CD4-positive, alpha-beta T cell (primary cell): ENCODE data around the gene RTRAF. TPM values are rescaled to one million over a fixed set of nuclear protein-coding genes. Genes with fewer than 3 reads are reported as not detected.

Source experiments
- ATAC-seq: fragments of 200-7000 bp; cut with Tn5 transposase; one replicate; pipeline ENCODE4 v1.10.0; 2022; ENCODE audit warnings: mild to moderate bottlenecking; ENCODE audit not compliant: poor library complexity
- CTCF ChIA-PET: fragments of 350-600 bp; sonication (Branson Sonifier 250); formaldehyde crosslinking; loops from one replicate; lab custom pipeline; 2021; ENCODE audit warnings: antibody characterized with exemption, inconsistent platforms; lab: Charles Lee
- POLR2A ChIA-PET: fragments of 350-600 bp; sonication (Branson Sonifier 250); formaldehyde crosslinking; loops from one replicate; lab custom pipeline; 2021; ENCODE audit warnings: antibody characterized with exemption, inconsistent platforms; lab: Charles Lee
- DNase-seq, 14 experiments: peaks; one replicate each; pipeline ENCODE4 v3.0.0-alpha.2; 2013 to 2020; ENCODE audit warnings: mixed read lengths in 2 of 14
- H3K27ac ChIP-seq, 2 donors: one replicate each; pipeline versions ENCODE4 v1.5.1 to v1.7.0; 2013; ENCODE audit warnings: low read length in 2 of 2, low read depth in 1 of 2, mild to moderate bottlenecking in 1 of 2
- H3K27me3 ChIP-seq, 2 experiments: 1 replicate in 1 of 2; 2 replicates in 1 of 2; pipeline versions ENCODE4 v1.6.1 to v1.7.0; 2013; ENCODE audit warnings: low read length in 2 of 2, control low read depth in 1 of 2, mild to moderate bottlenecking in 1 of 2, moderate library complexity in 1 of 2; ENCODE audit not compliant: insufficient read depth in 2 of 2, control insufficient read depth in 1 of 2
- H3K36me3 ChIP-seq: one replicate; pipeline ENCODE4 v1.6.1; 2013; ENCODE audit warnings: low read length, control low read depth; ENCODE audit not compliant: insufficient read depth
- H3K4me1 ChIP-seq: one replicate; pipeline ENCODE4 v1.6.1; 2013; ENCODE audit warnings: low read length, control low read depth; ENCODE audit not compliant: insufficient read depth
- H3K4me3 ChIP-seq: one replicate; pipeline ENCODE4 v1.5.1; 2013; ENCODE audit warnings: mild to moderate bottlenecking, low read length, moderate library complexity
- H3K9me3 ChIP-seq, 2 experiments: 1 replicate in 1 of 2; 2 replicates in 1 of 2; pipeline versions ENCODE4 v1.6.1 to v1.7.0; 2013; ENCODE audit warnings: low read length in 2 of 2, mild to moderate bottlenecking in 2 of 2, control low read depth in 1 of 2, moderate library complexity in 1 of 2; ENCODE audit not compliant: control insufficient read depth in 1 of 2, insufficient read depth in 1 of 2
- H3K27ac Mint-ChIP-seq: one replicate; pipeline ENCODE4 v1.8.0; 2020; ENCODE audit warnings: mixed read lengths
- H3K27me3 Mint-ChIP-seq: one replicate; pipeline ENCODE4 v1.8.0; 2021; ENCODE audit warnings: mixed read lengths
- H3K36me3 Mint-ChIP-seq: one replicate; pipeline ENCODE4 v1.8.0; 2021; ENCODE audit warnings: low read depth, mixed read lengths
- H3K4me1 Mint-ChIP-seq: one replicate; pipeline ENCODE4 v1.8.0; 2021; ENCODE audit warnings: low read depth, mixed read lengths
- H3K4me3 Mint-ChIP-seq: one replicate; pipeline ENCODE4 v1.8.0; 2020; ENCODE audit warnings: mild to moderate bottlenecking, mixed read lengths
- H3K9me3 Mint-ChIP-seq: one replicate; pipeline ENCODE4 v1.8.0; 2020; ENCODE audit warnings: mixed read lengths
- CTCF ChIP-seq: fragments of 200-600 bp; IDR thresholded peaks from one replicate; pipeline ENCODE4 v1.8.0; 2022; ENCODE audit warnings: antibody characterized with exemption, mild to moderate bottlenecking
- intact Hi-C, 2 experiments: fragments of 100-400 bp; cut with DNase I in 1 of 2; cut with micrococcal nuclease in 1 of 2; formaldehyde crosslinking; loops; one replicate each; pipeline versions ENCODE4 v1.15.1 to v1.9.0; 2023 to 2025; cut with DNase I, micrococcal nuclease
- total RNA-seq, 174 experiments: library from RNA in 2 of 174; stranded (reverse) in 2 of 174; gene quantifications; one replicate each; pipeline ENCODE4 v1.2.3 and lab custom pipeline; 2021 to 2026

RTRAF gene
- total RNA-seq, 2 experiments from 2014 or later: 155 to 157 TPM

DNA sequence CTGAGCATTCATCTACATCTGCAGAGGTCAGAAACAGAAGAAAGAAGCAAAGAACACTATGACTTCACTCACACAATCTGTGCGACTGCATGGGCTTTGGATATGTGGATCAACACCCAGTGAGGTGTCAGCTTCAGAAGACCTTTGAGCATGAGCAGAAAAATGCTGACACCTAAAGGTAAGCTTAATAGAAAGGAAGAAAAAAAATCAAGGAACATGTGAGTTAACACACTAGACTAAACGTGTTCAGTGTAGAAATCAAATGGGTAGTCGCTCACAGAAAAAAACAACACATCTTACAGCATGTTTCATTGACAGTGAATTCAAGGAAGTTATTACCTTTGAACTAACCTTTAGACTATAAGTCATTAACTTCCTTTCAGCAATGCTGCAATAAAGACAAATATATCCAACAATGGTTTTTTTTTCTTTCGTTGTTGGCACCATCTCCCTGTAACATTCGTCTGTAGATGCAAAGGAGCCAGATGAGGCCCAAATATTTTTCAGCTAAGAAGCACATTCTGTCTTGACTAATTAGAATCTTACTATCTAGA is 30.9 kb downstream of the RTRAF start:
- ChIA-PET POLR2A (no interaction called here), CTCF (no interaction called here)
- H3K27ac Mint-ChIP-seq: peak overlapping the region; percentile 60

DNA sequence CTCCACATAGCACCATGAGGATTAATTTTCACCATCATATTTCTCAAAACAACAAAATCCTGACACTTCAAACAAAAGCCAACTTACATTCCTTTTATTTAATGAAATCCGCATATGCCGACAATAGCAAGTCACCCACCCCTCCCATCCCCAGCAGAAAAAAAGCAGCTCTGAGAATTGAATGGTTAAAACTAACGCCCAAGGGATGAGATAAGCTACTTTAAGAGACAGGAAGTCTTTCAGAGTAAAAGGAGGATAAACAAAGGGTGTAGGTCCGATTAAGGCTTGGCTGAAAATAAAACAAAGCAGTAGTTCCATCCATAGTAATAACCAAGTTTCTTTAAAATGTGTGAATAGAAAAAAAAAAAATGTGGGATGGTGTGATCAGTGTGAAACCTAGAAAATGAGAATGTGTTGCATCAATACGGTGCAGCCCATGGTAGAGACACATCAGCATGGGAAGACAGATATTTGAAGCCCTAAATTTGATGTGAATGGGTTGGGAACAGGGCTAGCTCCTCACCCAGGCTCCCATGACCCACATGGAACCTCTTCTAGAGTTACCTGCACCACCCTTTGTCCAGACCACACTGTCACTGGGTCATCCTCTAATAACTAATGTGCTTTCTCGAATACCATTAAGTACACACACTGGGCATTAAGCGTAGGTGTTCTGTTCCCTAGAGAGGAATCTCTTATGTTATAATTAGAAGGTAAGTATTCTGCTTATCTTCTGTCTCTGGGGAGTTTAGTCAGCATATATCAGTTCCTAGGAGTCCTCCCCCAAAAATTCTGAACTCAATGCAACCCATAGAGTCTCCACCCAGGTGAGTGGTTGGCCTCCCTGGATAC is 31.7 kb downstream of the RTRAF start:
- ATAC-seq: no peak

More for the DNA sequence above, 30.9 kb downstream of the RTRAF start:
- no peak for TF ChIP-seq CTCF
- Histone ChIP-seq H3K9me3 (no peaks in the 10 kb centered on the region), H3K27me3 (no peaks in the 10 kb centered on the region), H3K36me3 (no peaks in the 10 kb centered on the region), H3K4me3 (no peak overlapping the region), H3K27ac (no peak overlapping the region), H3K4me1 (peaks cover 8% of the 10 kb centered on the region)
- no peak for ATAC-seq
- DNase-seq: no peak
- peaks cover 6% of the 10 kb centered on the region for H3K27me3 Mint-ChIP-seq
- no peaks in the 10 kb centered on the region for H3K9me3 Mint-ChIP-seq
- peaks cover 26% of the 10 kb centered on the region for H3K4me1 Mint-ChIP-seq
- H3K36me3 Mint-ChIP-seq: no peaks in the 10 kb centered on the region
- intact Hi-C loops: no loop called here
- no peak overlapping the region for H3K4me3 Mint-ChIP-seq

GRCh38 chr14:52021957-52022600 is 32.7 kb downstream of the RTRAF start:
- no peaks in the 10 kb centered on the region for H3K36me3 Mint-ChIP-seq
- no peak overlapping the region for H3K27ac Mint-ChIP-seq
- no peak for DNase-seq
- intact Hi-C loops: no loop called here
- H3K4me1 Mint-ChIP-seq: peaks cover 26% of the 10 kb centered on the region
- no peaks in the 10 kb centered on the region for H3K27me3 Mint-ChIP-seq
- no peak for TF ChIP-seq CTCF
- no peaks in the 10 kb centered on the region for H3K9me3 ChIP-seq
- H3K4me3 ChIP-seq: no peak overlapping the region
- no peak overlapping the region for H3K4me3 Mint-ChIP-seq
- ATAC-seq: no peak
- ChIA-PET POLR2A (no interaction called here), CTCF (no interaction called here)
- no peaks in the 10 kb centered on the region for H3K36me3 ChIP-seq
- no peaks in the 10 kb centered on the region for H3K9me3 Mint-ChIP-seq
- peaks cover 8% of the 10 kb centered on the region for H3K4me1 ChIP-seq
- H3K27ac ChIP-seq: no peak overlapping the region
- no peaks in the 10 kb centered on the region for H3K27me3 ChIP-seq

More for the DNA sequence above, 31.7 kb downstream of the RTRAF start:
- H3K4me1 Mint-ChIP-seq: peaks cover 26% of the 10 kb centered on the region
- peaks cover 6% of the 10 kb centered on the region for H3K27me3 Mint-ChIP-seq
- H3K9me3 Mint-ChIP-seq: no peaks in the 10 kb centered on the region
- H3K27me3 ChIP-seq: no peaks in the 10 kb centered on the region
- intact Hi-C loops: no loop called here
- POLR2A ChIA-PET: no interaction called here
- H3K36me3 Mint-ChIP-seq: no peaks in the 10 kb centered on the region
- peak in 2 of 14 experiments; percentile 16 to 26 for DNase-seq
- H3K4me3 ChIP-seq: no peak overlapping the region
- no peaks in the 10 kb centered on the region for H3K9me3 ChIP-seq
- no peak overlapping the region for H3K27ac Mint-ChIP-seq
- TF ChIP-seq CTCF: no peak
- no peak overlapping the region for H3K4me3 Mint-ChIP-seq
- peaks cover 8% of the 10 kb centered on the region for H3K4me1 ChIP-seq
- CTCF ChIA-PET: no interaction called here
- H3K27ac ChIP-seq: no peak overlapping the region
- H3K36me3 ChIP-seq: no peaks in the 10 kb centered on the region
